Medulla oblongata (tissue), 1 donor: ENCODE results near the gene WDR17.
A peak's percentile ranks its signal among the peaks of the same experiment; 100 is the strongest.
"Not testable (repeated sequence)": the region's sequence is repeated elsewhere in the genome, so short reads cannot be mapped to it uniquely, and the experiment has no call there.

Source experiments
- DNase-seq: peaks from one replicate; pipeline ENCODE4 v3.0.0-alpha.2; 2015; ENCODE audit errors: extremely low spot score

Gene WDR17

DNA sequence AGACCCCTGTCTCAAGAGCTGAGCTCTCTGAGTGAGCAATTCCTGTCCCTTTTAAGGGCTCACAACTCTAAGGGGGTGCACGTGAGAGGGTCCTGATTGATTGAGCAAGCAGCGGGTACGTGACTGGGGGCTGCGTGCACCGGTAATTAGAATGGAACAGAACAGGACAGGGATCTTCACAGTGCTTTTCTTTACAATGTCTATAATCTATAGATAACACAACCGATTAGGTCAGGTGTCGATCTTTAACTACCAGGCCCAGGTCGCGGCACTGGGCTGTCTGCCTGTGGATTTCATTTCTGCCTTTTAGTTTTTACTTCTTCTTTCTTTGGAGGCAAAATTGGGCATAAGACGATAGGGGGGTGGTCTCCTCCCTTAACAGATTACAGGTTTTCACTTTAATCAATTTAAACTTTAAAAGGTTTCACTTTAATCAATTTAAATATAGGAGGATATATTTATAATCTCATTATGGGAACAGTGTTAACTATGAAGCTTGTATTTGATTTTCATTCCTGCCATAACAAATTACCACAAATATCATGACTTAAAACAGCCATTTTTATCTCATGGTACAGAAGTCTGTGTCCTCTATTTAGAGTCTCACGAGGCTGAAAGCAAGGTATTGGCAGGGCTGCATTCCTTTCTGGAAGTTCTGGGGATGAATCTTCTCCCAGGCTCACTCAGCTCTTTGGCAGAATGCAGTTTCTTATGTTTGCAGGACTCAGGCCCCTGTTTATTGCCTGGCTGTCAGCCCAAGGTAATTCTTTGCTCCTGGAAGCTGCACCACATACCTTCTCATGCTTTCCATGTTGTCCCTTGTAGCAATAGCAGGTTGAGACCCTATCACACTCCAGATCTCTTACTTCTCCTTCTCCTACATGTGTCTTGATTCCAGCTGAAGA is 124.5 kb downstream of the WDR17 start:
- DNase-seq, result no peak

- DNase-seq, result no peak
Measured at GRCh38 chr4:176191974-176192373, 126.3 kb downstream of the WDR17 start.

GRCh38 chr4:176193126-176193525 is 127.5 kb downstream of the WDR17 start:
- no peak for DNase-seq

- DNase-seq, result no peak
Measured at GRCh38 chr4:176193938-176194337, 128.3 kb downstream of the WDR17 start.

DNA sequence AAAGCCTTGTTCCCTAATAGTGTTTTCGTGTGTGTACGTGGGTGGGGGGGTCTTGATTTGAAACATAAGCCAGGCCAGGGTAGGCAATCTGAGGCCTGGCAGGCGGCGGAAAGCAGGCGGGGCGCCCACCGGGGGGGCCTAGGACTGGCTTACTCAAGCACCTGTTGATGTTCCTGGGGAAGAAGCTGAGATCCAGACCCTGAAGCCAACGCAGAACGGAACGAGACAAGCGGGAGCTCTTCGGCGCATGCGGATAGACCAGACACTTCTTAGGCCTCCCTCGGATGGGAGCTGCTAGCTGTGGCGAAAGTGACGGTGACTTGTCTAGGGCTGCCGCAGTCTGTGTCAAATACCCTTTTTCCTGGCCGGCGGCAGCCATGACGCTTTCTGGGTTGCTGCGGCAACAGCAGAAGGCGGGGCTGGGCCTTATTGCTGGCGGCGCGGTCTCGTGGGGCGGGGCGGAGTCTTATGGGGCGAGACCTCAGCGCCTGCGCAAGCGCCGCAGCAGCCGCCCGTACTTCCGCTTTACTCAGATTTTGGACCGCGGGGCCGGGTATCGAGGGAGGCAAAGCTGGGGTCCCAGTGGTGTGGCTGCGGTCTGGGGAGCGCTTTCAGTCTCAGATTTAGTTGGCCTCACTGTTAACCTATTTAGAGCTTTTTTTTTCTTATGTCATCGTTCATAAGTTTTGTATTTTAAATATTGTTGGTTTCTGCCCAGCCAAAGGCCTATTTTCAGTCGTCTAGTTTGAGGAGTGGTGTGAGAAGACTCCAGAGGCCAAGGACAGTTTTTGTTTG is 129.7 kb downstream of the WDR17 start, which contains the start of gene SPATA4:
TSS of gene SPATA4 (minus strand) at position 402 of the 795 bp plus-strand sequence. CDS start at position 379, 23 bp downstream.
- peak; percentile 93 for DNase-seq

DNA sequence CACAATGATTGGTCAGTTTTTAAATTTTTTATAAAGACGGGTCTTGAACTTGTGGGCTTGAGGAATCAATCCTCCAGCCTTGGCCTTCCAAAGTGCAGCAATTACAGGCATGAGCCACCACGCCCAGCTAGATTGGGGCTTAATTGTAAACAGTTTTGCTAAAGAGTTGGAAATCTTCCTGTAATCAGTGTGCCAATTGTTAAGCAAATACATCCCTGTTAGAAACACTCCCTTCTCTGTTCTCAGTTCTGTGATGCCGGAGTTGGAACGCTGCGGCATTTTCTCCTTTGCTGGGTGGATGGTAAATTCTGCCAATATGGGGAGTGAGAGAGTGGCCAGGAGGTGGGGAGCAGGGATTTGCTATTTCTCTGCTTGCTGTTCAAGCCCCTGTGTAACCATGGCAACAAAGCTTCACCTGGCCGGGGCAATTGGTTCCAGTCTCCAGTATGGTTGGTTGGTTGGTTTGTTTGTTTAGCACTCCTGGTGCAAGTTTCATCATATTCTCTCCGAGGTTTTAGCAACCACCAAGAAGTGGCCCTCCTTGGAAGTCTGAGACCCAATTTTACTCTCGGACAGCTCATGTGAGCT is 132.8 kb downstream of the WDR17 start:
- DNase-seq, result no peak

DNA sequence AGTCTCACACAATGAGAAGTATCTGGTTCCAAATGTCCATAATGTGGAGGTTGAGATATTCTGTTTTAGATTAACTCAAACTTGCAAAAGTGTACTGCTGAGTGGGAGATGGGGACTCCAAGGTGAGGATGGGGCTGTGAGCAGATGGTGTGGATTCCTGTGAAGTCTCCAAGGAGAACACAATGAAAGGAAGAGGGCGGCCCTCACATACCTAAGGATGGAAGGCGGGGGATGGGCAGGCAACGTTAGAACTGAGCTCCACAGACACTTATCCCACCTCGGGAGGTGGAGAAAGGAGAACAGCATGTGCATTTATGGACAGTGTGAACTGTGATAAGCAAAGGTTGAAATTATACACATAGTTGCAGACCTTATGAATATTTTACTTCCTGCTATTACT is 139.7 kb downstream of the WDR17 start:
- no peak for DNase-seq

DNA sequence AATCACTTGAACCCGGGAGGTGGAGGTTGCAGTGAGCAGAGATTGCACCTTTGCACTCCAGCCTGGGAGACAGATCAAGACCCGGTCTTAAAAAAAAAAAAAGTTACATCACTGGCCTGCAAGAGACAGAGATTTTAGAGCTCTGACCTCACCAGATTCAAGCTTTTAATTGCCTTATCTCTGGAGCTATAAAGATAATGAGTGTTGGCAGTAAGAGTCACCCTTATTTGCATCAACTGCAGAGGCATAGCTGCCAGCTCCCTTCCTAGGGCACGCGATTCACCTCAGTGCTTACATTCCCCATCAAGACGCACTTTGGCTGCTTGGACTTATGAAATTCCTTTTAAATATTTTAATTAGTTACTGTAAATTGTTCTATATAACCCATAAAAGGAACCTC is 142.2 kb downstream of the WDR17 start:
- DNase-seq, result no peak

- no peak for DNase-seq
Measured at GRCh38 chr4:176209535-176209934, 143.9 kb downstream of the WDR17 start.

- DNase-seq, result no peak
Measured at GRCh38 chr4:176210101-176210500, 144.5 kb downstream of the WDR17 start.

DNA sequence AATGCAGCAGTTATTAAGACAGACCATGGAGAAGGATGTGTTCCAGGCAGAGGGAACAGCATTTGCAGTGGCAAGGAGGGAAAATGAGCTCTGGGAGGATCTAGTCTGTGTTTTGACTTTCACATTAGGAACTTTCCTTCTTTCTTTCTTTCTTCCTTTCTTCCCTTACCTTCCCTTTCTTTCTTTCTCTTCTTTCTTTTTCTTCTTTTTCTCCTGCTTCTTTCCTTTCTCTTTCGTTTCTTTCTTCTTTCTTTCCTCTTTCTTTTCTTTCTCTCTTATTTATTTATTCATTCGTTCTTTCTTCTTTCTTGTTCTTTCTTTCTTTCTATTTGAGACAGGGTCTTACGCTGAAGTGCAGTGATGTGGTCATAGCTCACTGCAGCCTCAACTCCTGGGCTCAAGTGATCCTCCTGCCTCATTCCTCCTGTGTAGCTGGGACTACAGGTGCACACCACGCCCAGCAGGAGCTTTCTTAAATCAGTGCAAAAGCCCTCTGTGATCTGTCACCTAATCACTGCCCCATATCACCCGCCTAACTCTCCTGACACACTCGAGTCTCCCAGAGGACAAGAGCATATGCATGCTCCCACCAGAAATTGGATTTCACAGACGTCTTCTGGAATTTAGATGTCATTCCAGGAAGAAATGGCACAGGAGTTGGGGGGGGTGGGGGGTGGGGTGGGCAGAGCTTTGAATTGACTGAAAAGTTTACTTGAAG is 145.1 kb downstream of the WDR17 start:
- DNase-seq, result no peak

DNA sequence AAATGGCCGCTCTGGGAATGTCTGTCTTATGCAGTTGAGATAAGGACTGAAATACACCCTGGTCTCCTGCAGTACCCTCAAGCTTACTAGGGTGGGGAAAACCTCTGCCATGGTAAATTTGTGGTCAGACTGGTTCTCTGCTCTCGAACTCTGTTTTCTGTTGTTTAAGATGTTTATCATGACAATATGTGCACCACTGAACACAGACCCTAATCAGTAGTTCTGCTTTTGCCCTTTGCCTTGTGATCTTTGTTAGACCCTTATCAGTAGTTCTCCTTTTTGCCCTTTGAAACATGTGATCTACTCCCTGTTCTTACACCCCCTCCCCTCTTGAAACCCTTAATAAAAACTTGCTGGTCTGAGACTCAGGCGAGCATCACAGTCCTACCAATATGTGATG is 146.7 kb downstream of the WDR17 start:
- DNase-seq, result not testable (repeated sequence)

DNA sequence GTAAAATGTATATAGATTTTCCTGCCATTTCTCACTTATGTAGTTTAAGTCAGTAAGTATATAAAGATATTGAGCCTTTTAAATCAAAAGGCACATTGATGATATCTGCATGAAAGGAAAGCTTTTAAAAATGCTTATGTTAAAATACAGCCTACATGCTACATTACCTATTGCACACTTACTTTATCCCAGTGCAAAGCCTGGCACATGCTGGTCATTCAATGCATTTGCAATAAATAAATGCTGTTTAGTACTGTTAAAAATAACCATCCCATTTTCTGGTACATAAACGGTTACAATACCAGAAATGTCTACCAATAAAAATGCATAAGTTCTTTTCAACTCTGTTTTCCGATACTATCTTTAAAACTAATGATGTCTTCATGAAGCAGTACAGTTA is 151.9 kb downstream of the WDR17 start:
- no peak for DNase-seq

DNA sequence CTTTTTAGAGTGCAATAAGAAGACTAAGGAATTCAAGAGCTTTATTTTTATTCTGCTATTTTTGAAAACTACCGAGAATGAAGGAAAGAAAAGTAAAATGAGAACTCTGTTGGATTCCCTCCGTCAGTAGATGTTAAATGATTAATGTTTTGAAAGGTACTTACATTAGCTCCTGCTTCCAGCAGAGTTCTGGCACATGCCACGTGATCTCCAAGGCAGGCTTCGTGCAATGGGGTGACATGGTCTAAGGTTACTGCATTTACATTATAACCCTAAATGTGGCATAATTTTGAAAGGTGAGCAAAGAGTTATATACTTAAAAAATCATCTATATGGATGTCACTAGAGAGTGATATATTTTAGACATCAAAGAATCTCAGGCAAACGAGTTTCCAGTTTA is 156.5 kb downstream of the WDR17 start:
- no peak for DNase-seq

- DNase-seq, result no peak
Measured at GRCh38 chr4:176223561-176223960, 157.9 kb downstream of the WDR17 start.

DNA sequence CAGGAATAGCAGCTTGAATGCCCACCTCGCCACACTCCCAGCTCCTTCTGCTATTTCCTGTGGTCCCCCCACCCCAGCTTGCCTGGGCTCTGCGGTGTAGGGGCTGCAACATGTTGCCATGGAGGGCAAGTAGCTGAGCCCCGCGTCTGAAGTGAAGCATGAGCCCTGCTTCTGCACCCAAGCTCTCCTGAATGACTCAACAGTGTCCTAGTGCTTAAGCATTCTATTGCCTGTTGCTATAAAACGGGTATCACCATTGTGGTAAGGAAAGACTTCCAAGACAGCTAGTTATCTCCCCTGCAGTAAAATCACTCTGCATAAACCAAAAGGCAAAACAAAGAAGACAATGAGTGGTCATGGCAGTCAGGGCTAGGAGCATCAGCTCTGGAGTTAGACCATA is 161.1 kb downstream of the WDR17 start:
- no peak for DNase-seq

GRCh38 chr4:176229645-176230044 is 164.0 kb downstream of the WDR17 start:
- no peak for DNase-seq
